GM12878 (cell line): Measurements from ENCODE around the gene TUSC1. TPM values are rescaled to one million over a fixed set of nuclear protein-coding genes. Genes with fewer than 3 reads are reported as not detected.

Source experiments
- ATAC-seq: fragments of 200-7000 bp; cut with Tn5 transposase; 3 replicates; pipeline ENCODE4 v1.9.1; 2020; ENCODE audit warnings: mild to moderate bottlenecking, moderate library complexity
- BruUV-seq: library from RNA; stranded (reverse); fragments of 400-500 nt; replicated peaks from 2 replicates; lab custom pipeline; 2021; lab: Mats Ljungman, UMichigan
- CTCF ChIA-PET: fragments of 300-600 bp; sonication (Branson Sonifier 250); formaldehyde crosslinking; extraction: SDS; loops from one replicate; lab custom pipeline; 2021; ENCODE audit warnings: inconsistent platforms; lab: Yijun Ruan, JAX
- POLR2A ChIA-PET: fragments of 350-600 bp; formaldehyde crosslinking; extraction: SDS; loops from one replicate; lab custom pipeline; 2021; ENCODE audit warnings: inconsistent platforms; lab: Charles Lee
- RAD21 ChIA-PET: fragments of 300-600 bp; sonication (Branson Sonifier 250); formaldehyde crosslinking; loops from one replicate; lab custom pipeline; 2023; ENCODE audit warnings: antibody characterized with exemption; ENCODE audit not compliant: unreplicated experiment; lab: Charles Lee
- SMC1A ChIA-PET: fragments of 300-600 bp; sonication (Branson Sonifier 250); formaldehyde crosslinking; loops from one replicate; lab custom pipeline; 2023; ENCODE audit not compliant: unreplicated experiment, uncharacterized antibody; lab: Charles Lee
- DNase-seq: peaks from one replicate; pipeline ENCODE4 v3.0.0-alpha.2; 2011; ENCODE audit warnings: low read depth, low spot score
- FAIRE-seq: peaks from 3 replicates; lab custom pipeline; 2011; peaks lifted over from hg19 to GRCh38; lab: Jason Lieb, UNC
- H2AFZ ChIP-seq: 2 replicates; pipeline ENCODE4 v1.6.0; 2011; ENCODE audit warnings: low read depth, low read length, control low read depth; ENCODE audit not compliant: control insufficient read depth
- H3K27ac ChIP-seq: 2 replicates; pipeline ENCODE4 v1.5.1; 2011; ENCODE audit warnings: control low read depth; ENCODE audit not compliant: control insufficient read depth, insufficient read depth
- H3K27me3 ChIP-seq, 2 experiments: replicated peaks in 1 of 2; 2 replicates each; pipeline versions ENCODE4 v1.6.0 to v1.6.1; 2011; ENCODE audit warnings: low read length in 1 of 2; ENCODE audit not compliant: control insufficient read depth in 2 of 2, insufficient read depth in 2 of 2
- H3K36me3 ChIP-seq, 2 experiments: 2 replicates each; pipeline ENCODE4 v1.5.1; 2011; ENCODE audit warnings: low read length in 1 of 2; ENCODE audit not compliant: control insufficient read depth in 2 of 2, insufficient read depth in 2 of 2
- H3K4me1 ChIP-seq: 2 replicates; pipeline ENCODE4 v1.6.1; 2011; ENCODE audit warnings: mild to moderate bottlenecking, low read length, moderate library complexity, mixed read lengths; ENCODE audit not compliant: control insufficient read depth, insufficient read depth
- H3K4me2 ChIP-seq: 2 replicates; pipeline ENCODE4 v1.6.0; 2011; ENCODE audit warnings: control low read depth; ENCODE audit not compliant: control insufficient read depth, insufficient read depth
- H3K4me3 ChIP-seq: fragments of 200-600 bp; sonication (generic); 2 replicates; pipeline ENCODE4 v1.5.1; 2016
- H3K79me2 ChIP-seq: 2 replicates; pipeline ENCODE4 v1.6.0; 2011; ENCODE audit warnings: low read length; ENCODE audit not compliant: control insufficient read depth, insufficient read depth
- H3K9ac ChIP-seq: 2 replicates; pipeline ENCODE4 v1.8.0; 2011; ENCODE audit warnings: low read length, control low read depth, mixed read lengths; ENCODE audit not compliant: control insufficient read depth, insufficient read depth
- H3K9me3 ChIP-seq: replicated peaks from 3 replicates; pipeline ENCODE4 v1.5.1; 2011; ENCODE audit warnings: mild to moderate bottlenecking, low read length; ENCODE audit not compliant: control insufficient read depth, insufficient read depth
- H4K20me1 ChIP-seq: 2 replicates; pipeline ENCODE4 v1.6.0; 2011; ENCODE audit not compliant: control insufficient read depth, insufficient read depth
- ASH2L ChIP-seq: fragments of 300-600, 200-600 bp; sonication (generic); IDR thresholded peaks from 2 replicates; pipeline ENCODE4 v1.6.1; 2017; ENCODE audit warnings: low read depth, mild to moderate bottlenecking, borderline replicate concordance
- BCL3 ChIP-seq: IDR thresholded peaks from 2 replicates; pipeline ENCODE4 v1.6.1; 2011; ENCODE audit warnings: borderline replicate concordance, low read depth, mild to moderate bottlenecking, moderate library complexity, low read length; ENCODE audit not compliant: insufficient read depth, poor library complexity, severe bottlenecking
- CHD4 ChIP-seq: fragments of 200-600 bp; sonication (generic); IDR thresholded peaks from 2 replicates; pipeline ENCODE4 v1.6.1; 2016; ENCODE audit warnings: mild to moderate bottlenecking
- FOXM1 ChIP-seq: IDR thresholded peaks from 2 replicates; pipeline ENCODE4 v1.6.1; 2012; ENCODE audit warnings: low read depth, mild to moderate bottlenecking, inconsistent platforms, low read length, moderate library complexity
- HSF1 ChIP-seq: fragments of 150-350 bp; IDR thresholded peaks from 2 replicates; pipeline ENCODE4 v1.6.1; 2014; ENCODE audit warnings: mild to moderate bottlenecking, low read depth, low read length
- NFXL1 ChIP-seq: fragments of 450-650 bp; IDR thresholded peaks from 2 replicates; pipeline ENCODE4 v1.6.1; 2017; ENCODE audit warnings: antibody characterized with exemption, mild to moderate bottlenecking, borderline replicate concordance
- WGBS: methylation state at CpG from one replicate; pipeline ENCODE4 v1.1.6; 2016; ENCODE audit warnings: low lambda C conversion rate; ENCODE audit not compliant: insufficient replicate concordance, insufficient coverage; ENCODE audit errors: missing lambda C conversion rate; 5-methylcytosine and 5-hydroxymethylcytosine counted together
- in situ Hi-C: fragments of 300-500 bp; cut with MboI; formaldehyde crosslinking; loops from 9 replicates; pipeline ENCODE4 v1.14.3; 2018; ENCODE audit warnings: mixed read lengths
- intact Hi-C: fragments of 100-400 bp; cut with micrococcal nuclease; formaldehyde crosslinking; loops from one replicate; pipeline ENCODE4 v1.14.2; 2022; ENCODE audit not compliant: unreplicated experiment
- polyA plus RNA-seq, 11 experiments: library from polyadenylated mRNA; depleted of rRNA in 4 of 11; unstranded in 6 of 11; stranded (reverse) in 5 of 11; fragments of >200 nt; fragmentation: Nextera tagmentation in 4 of 11; fragmentation: Illumina TruSeq in 1 of 11; extraction: Ambion mirVana in 4 of 11; extraction: Trizol in 1 of 11; gene quantifications; 1 replicate in 1 of 11; 2 replicates in 10 of 11; pipeline versions ENCODE4 v1.2.1 to v1.2.3, GENCODE V29; 2011 to 2016; ENCODE audit warnings: inconsistent platforms in 2 of 11, missing spikeins in 2 of 11, low read depth in 1 of 11
- total RNA-seq, 4 experiments: library from RNA; depleted of rRNA in 3 of 4; stranded (reverse); fragments of >200 nt in 3 of 4; fragmentation: Illumina TruSeq in 1 of 4; extraction: Trizol in 1 of 4; gene quantifications; 2 replicates each; pipeline versions ENCODE4 v1.2.1 to v1.2.3, GENCODE V29; 2013 to 2021

TUSC1 gene
- total and polyA plus RNA-seq, 10 of the 15 experiments (the other 5 are each of a cell fraction or from before 2014, with no cell fraction given), result not detected

- WGBS, result 38% methylated on average over 4 of the region's 4 CpGs
- TF ChIP-seq ASH2L (no peak), BCL3 (no peak), FOXM1 (no peak), NFXL1 (no peak), HSF1 (no peak), CHD4 (no peak)
- no peak overlapping the region for H2AFZ ChIP-seq
- no peaks in the 10 kb centered on the region; the same call in 2 of the 3 replicates for H3K9me3 ChIP-seq
- no peaks in the 10 kb centered on the region for H3K4me1 ChIP-seq
- ChIA-PET RAD21 (no interaction called here), SMC1A (no interaction called here), POLR2A (no interaction called here), CTCF (no interaction called here)
- no peak overlapping the region for H3K27ac ChIP-seq
- intact Hi-C loops (no loop called here), in situ Hi-C loops (no loop called here)
- H3K79me2 ChIP-seq, result no peaks in the 10 kb centered on the region
- FAIRE-seq (no peak), DNase-seq (no peak), ATAC-seq (no peak)
- H4K20me1 ChIP-seq, result no peaks in the 10 kb centered on the region
- H3K36me3 ChIP-seq, result no peaks in the 10 kb centered on the region
- H3K4me2 ChIP-seq, result no peak overlapping the region
- BruUV-seq, result no TSS peak
- no peak overlapping the region for H3K9ac ChIP-seq
- H3K4me3 ChIP-seq, result no peak overlapping the region
- no peaks in the 10 kb centered on the region; a peak in 1 of 4 replicates for H3K27me3 ChIP-seq
These were observed 3.0 kb upstream of the TUSC1 start for GRCh38 chr9:25681266-25681665.
